GM18508 (cell line): ENCODE measurements around the gene FADS1.

Experiments used
- ATAC-seq: cut with Tn5 transposase; IDR thresholded peaks from one replicate; pipeline ENCODE4 v1.9.1; 2021; ENCODE audit warnings: moderate number of reproducible peaks; ENCODE audit not compliant: insufficient read depth, unreplicated experiment

Gene FADS1

DNA sequence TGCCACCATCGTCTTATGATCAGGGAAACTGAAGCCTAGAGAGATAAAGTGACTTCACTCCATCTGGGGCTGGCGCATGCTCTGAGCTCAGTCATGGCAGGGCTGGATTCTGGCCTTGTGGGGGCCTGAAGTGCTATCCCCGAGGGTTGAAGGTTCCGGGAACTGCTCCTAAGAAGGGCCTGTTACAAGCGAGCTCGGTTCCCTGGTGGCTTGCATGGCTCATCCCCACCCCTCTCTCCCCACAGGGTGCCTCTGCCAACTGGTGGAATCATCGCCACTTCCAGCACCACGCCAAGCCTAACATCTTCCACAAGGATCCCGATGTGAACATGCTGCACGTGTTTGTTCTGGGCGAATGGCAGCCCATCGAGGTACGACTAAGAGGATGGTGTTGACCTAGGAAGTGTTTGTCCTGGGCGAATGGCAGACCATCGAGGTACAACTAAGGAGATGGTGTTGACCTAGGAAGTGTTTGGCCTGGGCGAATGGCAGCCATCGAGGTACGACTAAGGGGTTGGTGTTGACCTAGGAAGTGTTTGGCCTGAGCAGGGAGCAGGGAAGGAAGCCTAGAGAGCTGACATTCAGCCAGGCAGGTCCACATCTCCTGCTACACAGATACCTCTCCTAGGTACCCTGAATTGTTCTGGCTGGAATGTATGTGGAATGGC, 31.2 kb upstream of the FADS1 start:
- no peak for ATAC-seq

DNA sequence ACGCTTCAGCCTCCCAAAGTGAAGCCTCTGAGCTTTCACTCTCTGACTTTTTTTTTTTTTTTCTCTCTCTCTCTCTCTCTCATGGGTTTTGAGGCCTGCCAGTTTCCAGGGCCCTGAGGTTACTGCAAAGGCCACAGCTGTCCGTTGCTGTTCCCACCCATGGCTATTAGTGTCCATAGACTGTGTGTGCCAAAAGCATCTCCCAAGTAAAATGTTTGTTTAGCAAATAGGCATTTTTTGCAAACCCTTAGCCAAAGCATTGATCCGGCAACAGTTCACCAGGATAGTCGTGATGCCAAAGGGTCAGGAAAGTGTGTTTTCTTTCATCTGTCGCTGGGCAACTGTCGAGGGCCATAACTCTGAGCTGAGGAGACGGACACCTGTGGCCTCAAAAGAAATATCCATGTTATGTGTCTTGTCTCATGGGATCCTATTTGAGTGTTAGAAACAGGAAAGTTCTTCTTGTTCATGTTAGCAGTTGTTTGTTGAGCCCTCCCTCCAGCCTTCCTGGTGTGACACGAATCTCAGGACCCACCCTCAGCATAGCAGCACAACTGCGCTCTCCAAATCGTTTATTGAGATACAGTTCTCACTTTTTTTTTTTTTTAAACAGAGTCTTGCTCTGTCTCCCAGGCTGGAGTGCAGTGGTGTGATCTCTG, 29.7 kb upstream of the FADS1 start:
- ATAC-seq = no peak

- ATAC-seq = no peak
These were observed 28.2 kb upstream of the FADS1 start for GRCh38 chr11:61844909-61845565.

GRCh38 chr11:61842528-61842820, 25.7 kb upstream of the FADS1 start:
- ATAC-seq = no peak

GRCh38 chr11:61841636-61842527, 25.1 kb upstream of the FADS1 start:
- ATAC-seq = no peak

- no peak for ATAC-seq
These were observed 23.6 kb upstream of the FADS1 start for GRCh38 chr11:61840371-61840770.

GRCh38 chr11:61839742-61840141, 22.9 kb upstream of the FADS1 start:
- ATAC-seq = no peak

- no peak for ATAC-seq
These were observed 22.1 kb upstream of the FADS1 start for GRCh38 chr11:61838921-61839320.

DNA sequence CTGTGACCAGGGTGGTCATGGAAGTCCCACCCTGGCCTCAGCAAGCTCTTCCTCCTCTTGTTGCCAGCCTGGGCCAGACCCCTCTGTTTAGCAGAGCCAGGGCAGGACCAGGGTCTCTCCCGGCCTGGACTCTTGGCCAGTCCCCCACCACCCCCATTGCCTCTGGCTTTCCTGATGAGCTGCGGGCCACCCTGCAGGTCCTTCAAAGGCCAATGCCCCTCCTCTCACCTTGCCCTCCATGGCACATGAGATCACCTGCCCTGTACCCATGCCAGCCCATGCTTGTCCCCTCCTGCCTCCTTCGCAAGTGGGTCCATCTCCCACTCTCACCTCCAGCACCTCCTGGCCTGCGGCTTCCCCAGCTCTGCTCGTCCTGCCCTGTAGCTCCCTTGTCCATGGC, 21.7 kb upstream of the FADS1 start:
- no peak for ATAC-seq

DNA sequence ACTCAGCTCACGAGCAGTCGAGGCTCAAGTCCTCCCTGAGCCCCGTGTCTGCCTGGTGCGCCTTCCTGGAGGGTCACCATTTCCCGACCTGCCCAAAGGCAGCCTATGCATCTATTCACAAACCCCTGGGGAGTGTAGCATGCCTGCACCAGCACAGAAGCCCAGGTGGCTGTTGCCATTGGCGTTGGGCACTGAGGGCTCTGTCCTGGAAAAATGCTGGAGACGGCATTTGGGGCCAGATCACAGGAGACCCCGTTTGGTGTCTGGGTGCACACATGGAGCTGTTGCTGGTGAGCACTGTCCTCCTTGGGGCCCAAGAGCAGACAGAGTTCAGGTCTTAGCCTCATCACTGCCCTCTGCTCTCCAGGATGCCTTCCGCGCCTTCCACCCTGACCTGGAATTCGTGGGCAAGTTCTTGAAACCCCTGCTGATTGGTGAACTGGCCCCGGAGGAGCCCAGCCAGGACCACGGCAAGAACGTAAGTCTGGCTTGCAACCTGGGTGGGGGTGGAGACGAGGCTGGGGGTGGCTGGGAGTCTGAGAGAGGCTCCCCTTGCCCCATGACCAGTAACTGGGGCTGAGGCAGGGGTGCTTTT, 20.7 kb upstream of the FADS1 start:
- no peak for ATAC-seq

GRCh38 chr11:61836193-61836592, 19.4 kb upstream of the FADS1 start:
- ATAC-seq = no peak

DNA sequence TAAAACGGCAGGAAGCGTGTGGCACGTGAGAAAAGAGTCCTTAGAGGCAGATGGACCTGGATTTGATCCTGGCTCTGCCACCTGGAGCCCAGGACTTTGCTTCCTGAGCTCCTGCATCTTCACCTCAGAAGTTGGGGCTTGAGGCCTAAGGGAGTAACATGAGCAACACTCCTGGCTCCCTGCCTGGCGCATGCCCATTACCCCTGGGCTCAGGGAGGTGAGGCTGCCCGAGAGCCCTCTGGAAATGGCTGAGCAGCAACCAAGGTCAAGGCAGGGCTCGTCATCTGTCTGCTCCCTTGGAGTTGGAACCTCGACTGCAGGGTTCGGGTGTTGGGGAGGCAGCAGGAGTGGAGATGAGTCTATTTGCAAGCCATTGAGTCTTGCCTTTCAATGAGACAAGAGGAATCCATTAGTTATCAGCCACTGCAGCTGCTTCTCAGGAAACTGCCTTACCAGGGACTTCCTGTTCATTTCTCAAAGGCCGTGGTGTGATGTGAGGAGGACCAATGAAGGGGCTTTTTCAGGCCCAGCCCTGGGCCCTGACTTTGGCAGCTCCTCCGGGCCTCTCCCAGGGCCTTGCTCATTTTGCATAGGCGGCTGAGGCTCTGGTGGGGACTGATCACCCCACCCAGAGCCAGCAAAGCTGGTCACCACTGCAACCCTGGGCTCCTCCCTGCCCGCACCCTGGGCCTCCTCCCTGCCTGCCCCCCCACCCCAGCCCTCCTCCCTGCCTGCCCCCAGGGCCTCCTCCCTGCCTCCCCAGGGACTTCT, 17.7 kb upstream of the FADS1 start:
- ATAC-seq = peak; percentile 71

GRCh38 chr11:61833926-61834277, 17.1 kb upstream of the FADS1 start:
- no peak for ATAC-seq

DNA sequence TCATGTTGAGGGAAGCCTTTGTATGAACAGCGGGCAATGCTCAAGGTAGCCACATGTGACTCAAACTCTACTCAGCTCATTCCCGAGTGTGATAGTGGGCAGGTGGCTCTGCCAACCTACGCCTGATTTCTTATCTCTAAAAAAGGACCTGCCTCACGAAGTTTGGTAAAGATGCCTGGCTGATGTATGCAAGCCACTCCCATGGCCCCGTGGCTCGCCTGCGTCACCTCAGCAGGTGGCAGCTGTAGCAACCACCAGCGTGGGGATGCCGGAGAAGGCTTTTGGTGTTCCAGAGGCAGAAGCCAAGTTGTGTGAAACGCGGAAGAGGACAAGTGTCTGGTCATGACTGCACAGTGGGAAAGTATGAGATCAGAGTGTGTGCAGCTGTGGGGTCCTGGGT, 16.7 kb upstream of the FADS1 start:
- ATAC-seq = no peak

- ATAC-seq = no peak
These were observed 16.0 kb upstream of the FADS1 start for GRCh38 chr11:61832754-61833153.

DNA sequence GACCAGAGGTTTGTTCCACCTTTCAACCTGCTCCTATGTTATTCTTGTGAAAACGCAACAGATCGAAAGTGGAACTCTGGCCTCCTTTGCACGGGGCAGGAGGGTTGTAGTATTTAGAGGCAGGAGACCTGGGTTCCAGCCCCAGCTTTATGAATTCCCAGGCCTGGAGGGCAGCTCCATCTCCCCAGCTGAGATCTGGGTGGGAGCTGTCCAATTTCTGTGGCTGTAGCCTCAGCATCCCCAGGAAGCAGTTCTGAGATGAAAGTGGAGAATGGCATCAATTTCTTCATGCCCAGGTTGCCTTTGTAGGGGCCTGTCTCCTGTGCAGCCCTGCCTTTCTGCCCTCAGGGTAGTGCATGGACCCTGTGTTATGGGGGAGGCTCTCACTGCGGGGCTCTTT, 15.4 kb upstream of the FADS1 start:
- ATAC-seq = no peak

DNA sequence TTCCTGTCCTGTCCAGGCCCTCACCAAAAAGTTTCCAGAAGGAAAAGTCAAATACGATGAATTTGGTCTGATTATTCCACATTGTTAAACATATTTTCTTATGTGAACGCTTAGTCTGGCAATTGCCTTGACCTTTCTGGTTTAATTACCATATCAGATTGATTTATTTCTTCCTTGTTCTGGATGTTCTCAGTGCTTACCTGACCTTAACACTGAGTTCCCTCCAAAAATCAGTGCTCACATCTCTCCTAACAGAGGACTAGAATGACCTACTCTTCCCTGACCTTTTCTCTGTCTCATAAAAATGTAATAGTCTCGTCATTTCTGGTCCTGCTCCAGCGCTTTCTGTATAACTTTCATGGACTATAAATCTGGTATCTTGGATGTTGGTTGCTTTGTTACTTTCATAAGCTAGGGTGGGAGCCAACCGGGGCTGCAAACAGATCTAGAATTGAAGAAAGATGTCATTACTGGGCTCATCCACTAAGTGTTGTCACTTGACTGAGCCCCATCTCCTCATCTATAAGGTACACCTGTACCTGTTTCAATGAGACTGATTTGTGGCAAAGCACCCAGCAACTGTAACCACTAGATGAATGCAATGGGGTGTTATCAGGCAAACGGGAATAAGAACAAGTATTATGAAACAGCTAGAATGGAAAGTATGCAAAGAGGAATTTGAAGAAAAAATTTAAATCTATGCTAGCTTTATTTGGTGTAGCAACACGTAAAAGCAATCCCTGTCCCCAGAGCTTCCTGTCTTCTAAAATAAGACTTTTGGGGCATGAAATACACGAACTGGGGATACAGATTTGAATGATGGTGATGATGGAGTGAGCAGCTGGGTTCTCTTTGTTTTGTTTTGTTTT, 13.7 kb upstream of the FADS1 start:
- ATAC-seq = no peak

- no peak for ATAC-seq
These were observed 13.0 kb upstream of the FADS1 start for GRCh38 chr11:61829806-61830205.
